ENCODE data around the gene EIF4B.

GRCh38 chr12:52992699-52993557 lies 13.3 kb upstream of the EIF4B start:
- no peak for TF ChIP-seq GATA3 (IDR thresholded peaks at IDR 0.05; ENCODE audit: low read depth, low read length)
- no peak for TF ChIP-seq GATA2 (IDR thresholded peaks at IDR 0.05; ENCODE audit: low read depth, low read length)
